HG03432 (cell line): ENCODE results near the gene METRN.

Experiments used
- ATAC-seq: cut with Tn5 transposase; IDR thresholded peaks from one replicate; pipeline ENCODE4 v1.9.1; 2021; ENCODE audit warnings: mild to moderate bottlenecking, moderate library complexity; ENCODE audit not compliant: unreplicated experiment

METRN gene

GRCh38 chr16:714558-715476, at the start of gene METRN:
Gene METRN (plus strand): TSS chr16:715118. CDS start chr16:715290, 172 bp downstream.
- peak; percentile 73 for ATAC-seq

DNA sequence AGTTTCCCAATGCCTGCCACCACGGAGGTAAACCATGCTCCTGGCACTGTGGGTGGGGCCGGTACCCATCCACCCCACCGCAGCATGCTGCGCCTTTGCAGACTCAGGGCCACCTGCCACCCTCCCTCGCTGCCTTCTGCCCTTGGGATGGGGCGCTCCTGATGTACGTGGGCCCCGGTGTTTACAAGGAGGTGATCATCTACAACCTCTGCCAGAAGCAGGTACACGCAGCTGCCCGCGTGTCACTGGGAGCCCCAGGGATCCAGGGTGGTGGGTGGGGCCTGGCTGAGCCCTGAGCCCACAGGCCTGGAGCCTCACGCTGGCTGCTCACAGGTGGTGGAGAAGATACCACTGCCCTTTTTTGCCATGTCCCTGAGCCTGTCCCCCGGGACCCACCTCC, 48.3 kb upstream of the METRN start:
- no peak for ATAC-seq

GRCh38 chr16:667113-667779, 47.7 kb upstream of the METRN start:
- ATAC-seq: no peak

DNA sequence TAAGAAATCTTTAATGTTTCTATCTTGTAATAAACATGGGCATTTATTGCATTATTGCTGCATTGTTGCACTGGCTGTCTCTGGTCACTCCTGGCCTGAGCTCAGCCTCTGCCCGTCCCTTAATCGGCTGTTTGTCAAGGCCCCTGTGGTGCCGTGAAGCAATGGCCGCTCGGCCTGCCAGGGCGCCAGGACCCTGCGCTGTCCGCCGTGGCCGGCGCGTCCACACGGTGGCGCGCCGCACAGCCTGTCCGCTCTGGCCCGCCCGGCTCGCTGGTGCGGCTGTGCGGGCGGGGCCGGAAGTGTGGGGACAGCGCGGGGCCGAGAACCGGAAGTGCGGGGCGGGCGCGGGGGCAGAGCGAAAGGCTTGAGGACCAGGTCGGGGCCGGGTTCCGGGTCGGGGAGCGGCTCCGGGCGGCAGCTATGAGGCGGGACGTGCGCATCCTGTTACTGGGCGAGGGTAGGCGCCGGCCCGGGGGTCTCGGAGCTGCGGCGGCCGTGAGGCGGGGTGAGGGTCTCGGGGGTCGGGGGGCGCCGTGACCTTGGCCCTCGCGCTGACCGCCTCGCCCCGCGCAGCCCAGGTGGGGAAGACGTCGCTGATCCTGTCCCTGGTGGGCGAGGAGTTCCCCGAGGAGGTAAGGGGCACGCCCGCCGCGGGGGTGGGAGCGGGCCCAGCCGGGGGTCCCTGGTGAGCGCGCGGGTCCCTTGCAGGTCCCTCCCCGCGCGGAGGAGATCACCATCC, 47.0 kb upstream of the METRN start, which contains the start of gene RHOT2:
TSS of gene RHOT2 (plus strand) at position 353 of the 739 bp plus-strand sequence. CDS start at position 421, 68 bp downstream.
- peak; percentile 83 for ATAC-seq

- no peak for ATAC-seq
These were observed 46.3 kb upstream of the METRN start for GRCh38 chr16:668519-669171.

- ATAC-seq: no peak
These were observed 45.3 kb upstream of the METRN start for GRCh38 chr16:669666-670065.

DNA sequence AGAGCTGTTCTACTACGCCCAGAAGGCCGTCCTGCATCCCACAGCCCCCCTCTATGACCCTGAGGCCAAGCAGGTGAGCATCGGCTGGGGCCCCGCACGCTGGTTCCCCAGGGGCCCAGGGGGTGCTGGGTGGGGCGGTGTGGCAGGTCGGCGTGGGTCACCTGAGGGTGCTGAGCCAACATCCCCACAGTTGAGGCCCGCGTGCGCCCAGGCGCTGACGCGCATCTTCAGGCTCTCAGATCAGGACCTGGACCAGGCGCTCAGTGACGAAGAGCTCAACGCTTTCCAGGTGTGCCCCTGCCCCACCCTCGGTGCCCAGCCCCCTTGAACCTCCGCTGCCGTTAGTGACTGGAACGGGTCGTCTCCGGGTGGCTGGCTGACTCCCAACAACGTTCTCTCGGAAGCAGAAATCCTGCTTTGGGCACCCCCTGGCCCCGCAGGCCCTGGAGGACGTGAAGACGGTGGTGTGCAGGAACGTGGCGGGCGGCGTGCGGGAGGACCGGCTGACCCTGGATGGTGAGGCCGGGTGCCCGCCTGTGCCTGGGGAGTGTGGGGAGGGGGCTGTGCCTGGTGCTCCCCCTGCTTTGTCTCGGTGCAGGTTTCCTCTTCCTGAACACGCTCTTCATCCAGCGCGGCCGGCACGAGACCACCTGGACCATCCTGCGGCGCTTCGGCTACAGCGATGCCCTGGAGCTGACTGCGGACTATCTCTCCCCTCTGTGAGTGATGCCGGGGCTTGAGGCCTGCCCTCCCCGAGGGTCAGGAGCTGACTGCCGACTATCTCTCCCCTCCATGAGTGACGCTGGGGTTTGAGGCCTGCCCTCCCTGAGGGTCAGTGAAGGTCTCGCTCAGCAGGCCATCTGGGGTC, 44.2 kb upstream of the METRN start:
- no peak for ATAC-seq

GRCh38 chr16:671353-672131, 43.4 kb upstream of the METRN start:
- ATAC-seq: no peak

DNA sequence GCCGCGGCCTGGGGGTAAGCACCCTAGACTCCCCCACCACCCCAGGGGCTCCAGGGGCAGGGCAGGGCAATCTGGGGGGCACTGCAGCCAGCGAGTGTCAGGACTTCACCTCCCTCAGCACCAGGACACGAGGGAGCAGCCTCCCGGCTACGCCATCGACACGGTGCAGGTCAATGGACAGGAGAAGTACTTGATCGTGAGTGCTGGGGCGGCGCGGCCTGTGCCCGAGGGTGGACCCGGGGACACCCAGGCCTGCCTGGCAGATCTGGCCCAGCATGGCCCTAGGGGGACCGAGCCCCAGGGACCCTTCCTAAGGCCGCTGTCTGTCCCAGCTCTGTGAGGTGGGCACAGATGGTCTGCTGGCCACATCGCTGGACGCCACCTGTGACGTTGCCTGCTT, 42.5 kb upstream of the METRN start:
- ATAC-seq: no peak

DNA sequence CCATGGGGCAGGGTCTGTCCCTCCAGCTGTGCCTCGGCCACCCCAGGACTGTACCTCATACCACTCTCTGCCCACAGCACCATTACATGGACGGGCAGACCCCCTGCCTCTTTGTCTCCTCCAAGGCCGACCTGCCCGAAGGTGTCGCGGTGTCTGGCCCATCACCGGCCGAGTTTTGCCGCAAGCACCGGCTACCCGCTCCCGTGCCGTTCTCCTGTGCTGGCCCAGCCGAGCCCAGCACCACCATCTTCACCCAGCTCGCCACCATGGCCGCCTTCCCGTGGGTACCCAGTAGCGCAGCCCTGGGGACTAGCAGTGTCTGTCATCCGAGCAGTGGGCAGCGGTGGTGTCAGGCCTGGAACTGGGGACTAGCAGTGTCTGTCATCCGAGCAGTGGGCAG, 42.1 kb upstream of the METRN start:
- ATAC-seq: no peak

DNA sequence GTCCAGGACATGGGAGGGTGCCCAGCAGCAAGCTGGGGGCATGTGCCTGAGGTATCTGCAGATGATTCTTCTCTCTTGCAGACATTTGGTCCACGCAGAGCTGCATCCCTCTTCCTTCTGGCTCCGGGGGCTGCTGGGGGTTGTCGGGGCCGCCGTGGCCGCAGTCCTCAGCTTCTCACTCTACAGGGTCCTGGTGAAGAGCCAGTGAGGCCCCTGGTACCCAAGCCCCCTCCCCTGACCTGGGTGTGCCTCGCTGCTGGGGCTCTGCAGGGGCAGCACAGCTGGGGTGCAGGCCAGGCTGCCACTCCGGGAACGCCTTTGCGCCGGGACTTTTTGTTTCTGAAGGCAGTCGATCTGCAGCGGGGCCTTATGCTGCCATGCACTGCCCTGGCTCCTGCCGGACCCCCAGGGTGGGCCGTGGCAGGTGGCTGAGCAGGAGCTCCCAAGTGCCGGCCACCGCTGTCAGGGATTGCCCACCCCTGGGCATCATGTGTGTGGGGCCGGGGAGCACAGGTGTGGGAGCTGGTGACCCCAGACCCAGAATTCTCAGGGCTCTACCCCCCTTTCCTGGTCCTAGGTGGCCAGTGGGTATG, 41.4 kb upstream of the METRN start:
- no peak for ATAC-seq

- no peak for ATAC-seq
These were observed 40.6 kb upstream of the METRN start for GRCh38 chr16:674214-674881.

- ATAC-seq: no peak
These were observed 39.7 kb upstream of the METRN start, which contains the start of gene RHBDL1 for GRCh38 chr16:674968-675883. Gene RHBDL1 (plus strand): TSS chr16:675671. CDS start chr16:675791, 120 bp downstream.

GRCh38 chr16:675884-676564, 38.9 kb upstream of the METRN start:
- no peak for ATAC-seq

GRCh38 chr16:676565-676902, 38.4 kb upstream of the METRN start:
- no peak for ATAC-seq

- ATAC-seq: no peak
These were observed 38.0 kb upstream of the METRN start for GRCh38 chr16:676913-677312.
